Measurements from ENCODE around the gene SLCO2A1.

Gene SLCO2A1

DNA sequence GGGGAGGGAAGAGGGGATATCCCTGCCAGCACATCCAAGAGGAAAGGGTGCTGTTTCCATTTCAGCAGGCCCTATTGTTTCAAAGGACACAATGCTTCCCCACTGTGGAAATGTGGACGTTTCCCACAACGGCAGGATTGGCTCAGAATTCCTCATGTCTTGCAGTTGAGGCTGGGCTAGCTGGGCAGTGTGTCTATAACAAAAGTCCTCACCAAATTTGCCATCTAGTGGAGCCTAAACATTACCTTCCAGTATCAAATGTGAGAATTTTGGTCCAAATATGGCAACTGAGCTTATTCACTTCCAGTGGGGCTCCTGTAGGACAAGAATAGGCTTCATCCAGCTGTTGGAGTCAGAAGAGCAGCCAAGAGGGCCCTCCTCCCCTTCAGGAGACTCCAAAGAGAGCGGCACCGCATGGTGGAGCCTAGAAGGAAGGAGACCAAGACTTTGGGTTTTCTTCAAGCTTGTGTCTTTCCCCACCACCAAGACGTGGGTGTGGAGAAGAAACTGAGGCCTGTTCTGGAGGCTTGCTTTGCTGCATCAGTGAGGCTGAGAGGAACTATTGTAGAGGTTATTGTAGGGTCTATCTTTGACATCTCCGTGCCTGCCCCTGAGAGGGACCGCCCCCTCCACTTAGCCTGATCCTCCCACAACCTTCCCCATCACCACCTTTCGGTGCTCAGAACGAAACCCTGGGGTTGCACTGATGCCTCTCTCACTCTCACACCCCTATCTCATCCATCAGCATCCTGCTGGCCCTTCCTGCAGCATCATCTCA is 45.3 kb upstream of the SLCO2A1 start:
- no peaks in the 10 kb centered on the region for H3K79me2 ChIP-seq (ENCODE audit: insufficient read depth, low read length)
- no peak overlapping the region for H3K4me2 ChIP-seq (ENCODE audit: low read depth, low read length, poor library complexity, severe bottlenecking)
- no peaks in the 10 kb centered on the region for H3F3A ChIP-seq (ENCODE audit: insufficient read depth)
- no peak overlapping the region for H3K9ac ChIP-seq (ENCODE audit: low read length)
- no peaks in the 10 kb centered on the region for H3K36me3 ChIP-seq (ENCODE audit: low read length)
- no peak overlapping the region for H3K4me3 ChIP-seq (ENCODE audit: insufficient read depth, low read length, poor library complexity, severe bottlenecking)
- no peaks in the 10 kb centered on the region for H3K9me2 ChIP-seq (replicated peaks; ENCODE audit: insufficient read depth, low read length)
- H3K9me3 ChIP-seq (ENCODE audit: insufficient read depth, low read length): no peaks in the 10 kb centered on the region
- no peaks in the 10 kb centered on the region for H4K20me1 ChIP-seq (ENCODE audit: low read depth, low read length)
- H3K27me3 ChIP-seq (ENCODE audit: low read length): no peaks in the 10 kb centered on the region
- H2AFZ ChIP-seq (ENCODE audit: low read depth, low read length, severe bottlenecking): no peak overlapping the region
- no peak overlapping the region for H3K27ac ChIP-seq (ENCODE audit: low read depth, low read length)
- no peak for TF ChIP-seq EZH2phosphoT487 (conservative IDR thresholded peaks at IDR 0.05; ENCODE audit: low read length)
- TF ChIP-seq, protein P1, sequence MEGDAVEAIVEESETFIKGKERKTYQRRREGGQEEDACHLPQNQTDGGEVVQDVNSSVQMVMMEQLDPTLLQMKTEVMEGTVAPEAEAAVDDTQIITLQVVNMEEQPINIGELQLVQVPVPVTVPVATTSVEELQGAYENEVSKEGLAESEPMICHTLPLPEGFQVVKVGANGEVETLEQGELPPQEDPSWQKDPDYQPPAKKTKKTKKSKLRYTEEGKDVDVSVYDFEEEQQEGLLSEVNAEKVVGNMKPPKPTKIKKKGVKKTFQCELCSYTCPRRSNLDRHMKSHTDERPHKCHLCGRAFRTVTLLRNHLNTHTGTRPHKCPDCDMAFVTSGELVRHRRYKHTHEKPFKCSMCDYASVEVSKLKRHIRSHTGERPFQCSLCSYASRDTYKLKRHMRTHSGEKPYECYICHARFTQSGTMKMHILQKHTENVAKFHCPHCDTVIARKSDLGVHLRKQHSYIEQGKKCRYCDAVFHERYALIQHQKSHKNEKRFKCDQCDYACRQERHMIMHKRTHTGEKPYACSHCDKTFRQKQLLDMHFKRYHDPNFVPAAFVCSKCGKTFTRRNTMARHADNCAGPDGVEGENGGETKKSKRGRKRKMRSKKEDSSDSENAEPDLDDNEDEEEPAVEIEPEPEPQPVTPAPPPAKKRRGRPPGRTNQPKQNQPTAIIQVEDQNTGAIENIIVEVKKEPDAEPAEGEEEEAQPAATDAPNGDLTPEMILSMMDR (IDR thresholded peaks at IDR 0.05; ENCODE audit: insufficient read depth, low read length, poor library complexity, severe bottlenecking): no peak

DNA sequence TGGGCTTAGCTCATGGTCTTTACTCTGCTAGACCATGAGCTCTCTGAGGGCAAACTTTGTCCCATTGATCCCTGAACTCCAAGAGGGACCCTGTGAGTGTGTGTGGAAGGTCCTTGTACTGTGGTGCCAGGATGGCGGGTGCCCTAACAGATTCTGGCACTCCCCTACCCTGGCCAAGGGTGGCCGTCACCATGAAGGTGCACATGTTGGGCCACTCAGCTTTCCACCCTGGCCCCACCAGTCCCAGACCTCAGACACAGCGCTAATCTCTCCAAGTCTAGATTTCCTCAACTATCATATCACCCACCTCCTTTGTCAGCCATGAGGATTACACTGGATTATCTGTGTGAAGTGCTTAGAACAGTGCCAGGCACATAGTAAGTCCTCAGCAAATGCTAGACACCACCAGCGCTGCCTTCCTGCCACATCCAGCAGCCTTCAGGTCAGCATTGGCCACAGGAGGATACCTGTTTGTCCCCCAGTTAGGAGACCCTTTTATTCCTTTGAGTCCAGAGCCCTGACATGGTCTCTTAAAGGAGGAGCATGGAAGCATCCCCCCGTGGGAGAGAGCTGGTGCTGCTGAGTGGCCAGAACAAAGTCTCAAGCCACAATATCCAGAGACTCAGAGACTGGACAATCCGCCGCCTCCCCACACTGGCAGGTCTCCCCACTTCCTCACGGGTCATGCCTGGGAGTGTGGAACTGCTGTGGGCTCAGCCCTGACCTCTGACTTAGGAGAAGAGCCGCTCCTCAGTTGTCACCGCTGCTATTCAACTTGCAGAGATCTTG is 44.5 kb upstream of the SLCO2A1 start:
- Histone ChIP-seq H4K20me1 (ENCODE audit: low read depth, low read length) (no peaks in the 10 kb centered on the region), H3K27ac (ENCODE audit: low read depth, low read length) (no peak overlapping the region), H3K27me3 (ENCODE audit: low read length) (no peaks in the 10 kb centered on the region), H3K79me2 (ENCODE audit: insufficient read depth, low read length) (no peaks in the 10 kb centered on the region), H2AFZ (ENCODE audit: low read depth, low read length, severe bottlenecking) (no peak overlapping the region), H3K36me3 (ENCODE audit: low read length) (no peaks in the 10 kb centered on the region), H3K9ac (ENCODE audit: low read length) (no peak overlapping the region), H3K9me2 (replicated peaks; ENCODE audit: insufficient read depth, low read length) (no peaks in the 10 kb centered on the region), H3K9me3 (ENCODE audit: insufficient read depth, low read length) (no peaks in the 10 kb centered on the region), H3K4me3 (ENCODE audit: insufficient read depth, low read length, poor library complexity, severe bottlenecking) (no peak overlapping the region), H3F3A (ENCODE audit: insufficient read depth) (no peaks in the 10 kb centered on the region), H3K4me2 (ENCODE audit: low read depth, low read length, poor library complexity, severe bottlenecking) (no peak overlapping the region)
- TF ChIP-seq, protein P1 (IDR thresholded peaks at IDR 0.05; ENCODE audit: insufficient read depth, low read length, poor library complexity, severe bottlenecking): no peak
- TF ChIP-seq EZH2phosphoT487 (conservative IDR thresholded peaks at IDR 0.05; ENCODE audit: low read length): no peak

- Histone ChIP-seq H2AFZ (ENCODE audit: low read depth, low read length, severe bottlenecking) (no peak overlapping the region), H3K9me2 (replicated peaks; ENCODE audit: insufficient read depth, low read length) (no peaks in the 10 kb centered on the region), H3K27me3 (ENCODE audit: low read length) (no peaks in the 10 kb centered on the region), H3K27ac (ENCODE audit: low read depth, low read length) (no peak overlapping the region), H3K9ac (ENCODE audit: low read length) (no peak overlapping the region), H3K4me2 (ENCODE audit: low read depth, low read length, poor library complexity, severe bottlenecking) (no peak overlapping the region), H3K79me2 (ENCODE audit: insufficient read depth, low read length) (no peaks in the 10 kb centered on the region), H4K20me1 (ENCODE audit: low read depth, low read length) (no peaks in the 10 kb centered on the region), H3K9me3 (ENCODE audit: insufficient read depth, low read length) (no peaks in the 10 kb centered on the region), H3F3A (ENCODE audit: insufficient read depth) (no peaks in the 10 kb centered on the region), H3K4me3 (ENCODE audit: insufficient read depth, low read length, poor library complexity, severe bottlenecking) (no peak overlapping the region), H3K36me3 (ENCODE audit: low read length) (no peaks in the 10 kb centered on the region)
- TF ChIP-seq, protein P1 (IDR thresholded peaks at IDR 0.05; ENCODE audit: insufficient read depth, low read length, poor library complexity, severe bottlenecking): no peak
- no peak for TF ChIP-seq EZH2phosphoT487 (conservative IDR thresholded peaks at IDR 0.05; ENCODE audit: low read length)
Measured at GRCh38 chr3:134073583-134073945, 43.8 kb upstream of the SLCO2A1 start.

Data from SU-DHL-6 (cell line).